ENCODE measurements around the gene DSG1. TPM values are rescaled to one million over a fixed set of nuclear protein-coding genes. Genes with fewer than 3 reads are reported as not detected.

The DSG1 gene
- total RNA-seq, 1 experiment from 2014 or later, result 0.09 TPM

GRCh38 chr18:31373641-31374040 lies 55.7 kb downstream of the DSG1 start:
- H3K27ac Mint-ChIP-seq, result no peak overlapping the region
- H3K9me3 Mint-ChIP-seq, result no peaks in the 10 kb centered on the region
- CTCF ChIA-PET, result no interaction called here
- H3K27me3 Mint-ChIP-seq (ENCODE audit: low read depth), result no peaks in the 10 kb centered on the region
- POLR2A ChIA-PET, result no interaction called here
- H3K4me3 Mint-ChIP-seq, result no peak overlapping the region
- DNase-seq (ENCODE audit: low spot score) (no peak), ATAC-seq (no peak)
- TF ChIP-seq CREB1 (CRISPR knock-in tag; IDR thresholded peaks at IDR 0.05) (no peak), RORB (CRISPR knock-in tag; IDR thresholded peaks at IDR 0.05) (no peak), GABPB1 (CRISPR knock-in tag; IDR thresholded peaks at IDR 0.05) (peak; percentile 90), ZNF263 (CRISPR knock-in tag; IDR thresholded peaks at IDR 0.05; ENCODE audit: low read depth) (no peak)
- H3K36me3 Mint-ChIP-seq, result no peaks in the 10 kb centered on the region
- peaks cover 3% of the 10 kb centered on the region; the same call in 1 of the 2 replicates for H3K4me1 Mint-ChIP-seq

DNA sequence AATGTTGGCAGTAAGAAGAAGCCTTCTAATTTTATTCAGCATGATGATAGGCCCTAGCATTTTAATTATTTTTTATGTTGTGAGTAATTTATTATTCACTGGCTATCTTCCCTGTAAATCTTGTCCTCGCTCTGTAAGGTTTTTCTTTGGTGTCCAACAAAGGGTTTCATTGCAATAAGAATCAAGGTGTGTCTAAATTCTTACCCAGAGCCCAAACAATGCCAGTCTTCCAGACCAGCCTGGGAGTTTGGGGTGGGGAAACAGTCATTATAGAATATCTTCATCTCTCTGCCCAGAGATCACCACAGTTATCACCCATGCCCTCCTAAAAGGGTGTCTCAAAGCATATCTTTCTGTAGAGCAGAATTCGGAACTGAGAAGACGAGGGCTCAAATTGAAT lies 58.5 kb downstream of the DSG1 start, which contains the start of gene DSG4:
Gene DSG4 (plus strand): TSS at position 301 of the 400 bp plus-strand sequence. CDS start 135 bp downstream, outside the sequence.
- Mint-ChIP-seq H3K36me3 (no peaks in the 10 kb centered on the region), H3K27ac (peak within 1 kb of the TSS; percentile 72; the same call in 1 of the 2 replicates), H3K27me3 (ENCODE audit: low read depth) (no peaks in the 10 kb centered on the region), H3K9me3 (no peaks in the 10 kb centered on the region), H3K4me3 (no peak within 1 kb of the TSS), H3K4me1 (peaks cover 12% of the 10 kb centered on the region)
- ATAC-seq, result no peak
- TF ChIP-seq PRDM15 (CRISPR knock-in tag; IDR thresholded peaks at IDR 0.05), result no peak
- TF ChIP-seq JUN (CRISPR knock-in tag; IDR thresholded peaks at IDR 0.05), result no peak
- TF ChIP-seq ATF3 (CRISPR knock-in tag; conservative IDR thresholded peaks at IDR 0.05), result no peak
- TF ChIP-seq ZNF263 (CRISPR knock-in tag; IDR thresholded peaks at IDR 0.05; ENCODE audit: low read depth), result no peak
- TF ChIP-seq SP1 (CRISPR knock-in tag; conservative IDR thresholded peaks at IDR 0.05), result no peak
- TF ChIP-seq ZNF532 (CRISPR knock-in tag; IDR thresholded peaks at IDR 0.05; ENCODE audit: borderline replicate concordance), result no peak
- no peak for TF ChIP-seq HMGA2 (CRISPR knock-in tag; IDR thresholded peaks at IDR 0.05)
- TF ChIP-seq ARID4B (CRISPR knock-in tag; IDR thresholded peaks at IDR 0.05; ENCODE audit: borderline replicate concordance), result no peak
- TF ChIP-seq, protein P1, sequence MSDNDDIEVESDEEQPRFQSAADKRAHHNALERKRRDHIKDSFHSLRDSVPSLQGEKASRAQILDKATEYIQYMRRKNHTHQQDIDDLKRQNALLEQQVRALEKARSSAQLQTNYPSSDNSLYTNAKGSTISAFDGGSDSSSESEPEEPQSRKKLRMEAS (CRISPR knock-in tag; IDR thresholded peaks at IDR 0.05), result no peak
- ChIA-PET CTCF (no interaction called here), POLR2A (no interaction called here)
- no peak for DNase-seq (ENCODE audit: low spot score)
